ENCODE data around the gene MARCHF2. TPM values are rescaled to one million over a fixed set of nuclear protein-coding genes. Genes with fewer than 3 reads are reported as not detected.

Gene MARCHF2
- total RNA-seq, 1 donor from 2014 or later: 42.5 TPM

- Mint-ChIP-seq H3K9me3 (ENCODE audit: low read depth) (no peaks in the 10 kb centered on the region), H3K27me3 (ENCODE audit: low read depth) (no peaks in the 10 kb centered on the region), H3K4me3 (ENCODE audit: unreplicated experiment) (no peak overlapping the region), H3K27ac (ENCODE audit: unreplicated experiment) (peak overlapping the region; percentile 27), H3K36me3 (ENCODE audit: low read depth) (peaks cover 30% of the 10 kb centered on the region), H3K4me1 (ENCODE audit: low read depth) (no peaks in the 10 kb centered on the region)
- no peak for DNase-seq (ENCODE audit: low spot score)
- no peak for TF ChIP-seq CTCF (IDR thresholded peaks at IDR 0.05)
Measured at GRCh38 chr19:8488365-8488764, 75.3 kb downstream of the MARCHF2 start.

Small RNAs within 50 kb of the gene (microRNA-seq; reads per million reads assigned to microRNA genes)
- gene MIR4999 (ENCODE audit: borderline number of aligned reads): not detected

Other genes with a start within 250 kb of the MARCHF2 start
- gene CERS4, start 203.9 kb upstream of the MARCHF2 start, total RNA-seq: 16.3 to 26.0 TPM (median 24.7 TPM) in 3 replicates
- gene CD320, start 104.9 kb upstream of the MARCHF2 start, total RNA-seq: 39.3 to 44.0 TPM (median 41.7 TPM) in 3 replicates
- gene NDUFA7, start 91.9 kb upstream of the MARCHF2 start, total RNA-seq: 25.0 to 34.1 TPM (median 26.6 TPM) in 3 replicates
- 1,057 to 1,248 TPM (median 1,100 TPM) in 3 replicates for gene RPS28, start 91.8 kb upstream of the MARCHF2 start, total RNA-seq
- 0.56 to 1.2 TPM (median 1.2 TPM) in 3 replicates for gene KANK3, start 70.0 kb upstream of the MARCHF2 start, total RNA-seq
- gene ANGPTL4, start 49.1 kb upstream of the MARCHF2 start, total RNA-seq: 56.4 to 143 TPM (median 127 TPM) in 3 replicates
- gene RAB11B, start 22.9 kb upstream of the MARCHF2 start, total RNA-seq: 96.4 to 106 TPM (median 104 TPM) in 3 replicates
- gene HNRNPM, start 31.7 kb downstream of the MARCHF2 start, total RNA-seq: 111 to 185 TPM (median 116 TPM) in 3 replicates
- 0.20 to 0.46 TPM in 2 of 3 replicates, not detected in the other for gene PRAM1, start 89.3 kb downstream of the MARCHF2 start, total RNA-seq
- 22.0 to 26.8 TPM (median 25.3 TPM) in 3 replicates for gene ZNF414, start 100.9 kb downstream of the MARCHF2 start, total RNA-seq
- gene MYO1F, start 164.1 kb downstream of the MARCHF2 start, total RNA-seq: 0.23 to 0.50 TPM in 2 of 3 replicates, not detected in the other
- 69.3 to 100 TPM (median 73.6 TPM) in 3 replicates for gene ADAMTS10, start 197.4 kb downstream of the MARCHF2 start, total RNA-seq
- gene NFILZ, start 217.3 kb downstream of the MARCHF2 start, total RNA-seq: not detected in 3 replicates

Measured in chondrocyte (in vitro differentiated cells).